Stimulated activated CD8-positive, alpha-beta memory T cell treated with anti-CD3 and anti-CD28 coated beads, Interleukin-4, amount 100 ng/mL, for 48 hours (primary cell): Measurements from ENCODE around the gene APOA4.
"Not testable (repeated sequence)": the region's sequence is repeated elsewhere in the genome, so short reads cannot be mapped to it uniquely, and the experiment has no call there.

Experiments
- DNase-seq: peaks from one replicate; pipeline ENCODE4 v3.0.0-alpha.2; 2020

APOA4 gene

DNA sequence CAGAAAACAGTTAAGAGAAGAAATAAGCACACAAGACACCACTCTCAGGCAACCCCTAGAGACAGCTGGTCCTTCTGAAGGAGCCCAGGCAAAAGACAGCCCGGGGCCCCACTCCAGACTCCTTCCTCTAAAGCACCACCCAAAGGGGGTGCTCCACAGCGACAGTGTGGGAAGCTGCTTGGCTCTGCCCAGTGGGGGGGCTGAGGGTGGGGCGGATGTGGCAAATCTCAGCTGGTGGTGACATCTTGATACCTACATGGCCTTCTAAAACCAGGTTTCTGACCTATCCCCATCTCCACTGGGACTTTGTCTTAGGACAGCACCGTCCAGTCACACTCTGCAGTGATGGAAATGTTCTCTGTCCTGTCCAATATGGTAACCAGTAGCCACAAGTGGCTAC, 24.5 kb upstream of the APOA4 start:
- DNase-seq = no peak

DNA sequence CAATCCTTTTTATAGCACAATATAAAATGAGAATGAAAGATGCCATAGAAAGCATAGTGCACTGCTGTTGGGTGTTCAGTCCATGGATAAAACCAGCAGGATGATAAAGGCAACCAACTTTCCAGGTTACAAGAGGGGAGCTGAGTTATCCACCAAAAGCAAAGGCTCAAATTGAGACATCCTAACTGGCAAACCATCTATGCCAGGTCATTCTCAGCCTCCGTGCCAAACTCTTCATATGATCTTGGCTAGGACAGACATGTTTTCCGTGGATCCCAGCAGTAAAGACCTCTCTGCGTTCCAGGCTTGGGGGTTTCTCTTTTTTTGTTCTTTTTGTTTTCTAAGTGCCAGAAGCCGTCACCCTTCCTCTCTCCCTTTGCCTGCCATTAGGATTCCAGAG, 21.6 kb upstream of the APOA4 start:
- no peak for DNase-seq

DNA sequence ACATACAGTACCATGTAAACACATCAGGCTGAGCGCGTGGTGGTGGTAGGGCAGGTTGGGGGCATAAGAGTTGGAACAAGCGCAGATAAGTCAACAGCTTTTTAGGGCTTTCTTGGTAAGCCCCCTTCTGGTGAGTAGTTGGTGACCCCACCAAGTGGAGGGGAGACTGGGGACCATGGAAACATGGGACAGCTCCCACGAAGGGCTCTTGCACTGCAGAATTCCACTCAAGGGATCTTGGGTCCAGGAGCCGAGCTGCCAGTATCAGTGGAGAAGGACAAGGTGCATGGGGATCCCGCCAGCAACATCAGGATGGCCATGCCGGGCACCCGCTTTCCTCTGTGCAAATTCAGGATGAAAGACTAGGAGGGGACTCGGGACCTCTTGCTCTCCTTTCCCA, 20.6 kb upstream of the APOA4 start:
- DNase-seq = no peak

DNA sequence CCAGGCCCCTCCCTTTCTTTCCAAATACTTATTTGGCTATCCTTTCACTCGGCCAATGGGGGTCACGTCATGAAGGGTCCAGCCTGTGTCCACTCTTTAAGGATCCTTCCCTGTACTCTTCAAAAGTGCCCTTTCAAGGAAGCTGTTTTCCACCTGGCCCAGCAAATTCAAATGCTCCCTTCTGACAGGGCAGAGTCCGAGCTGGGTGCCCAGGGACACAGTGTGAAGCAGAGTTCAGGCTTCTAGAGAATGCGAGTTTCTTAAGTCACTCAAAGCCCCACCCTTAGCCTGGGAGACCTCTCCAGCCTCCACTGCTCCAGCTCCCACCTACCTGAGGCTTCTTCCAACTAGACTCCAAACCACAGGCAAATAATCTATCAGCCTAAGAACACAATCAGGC, 19.8 kb upstream of the APOA4 start:
- no peak for DNase-seq

DNA sequence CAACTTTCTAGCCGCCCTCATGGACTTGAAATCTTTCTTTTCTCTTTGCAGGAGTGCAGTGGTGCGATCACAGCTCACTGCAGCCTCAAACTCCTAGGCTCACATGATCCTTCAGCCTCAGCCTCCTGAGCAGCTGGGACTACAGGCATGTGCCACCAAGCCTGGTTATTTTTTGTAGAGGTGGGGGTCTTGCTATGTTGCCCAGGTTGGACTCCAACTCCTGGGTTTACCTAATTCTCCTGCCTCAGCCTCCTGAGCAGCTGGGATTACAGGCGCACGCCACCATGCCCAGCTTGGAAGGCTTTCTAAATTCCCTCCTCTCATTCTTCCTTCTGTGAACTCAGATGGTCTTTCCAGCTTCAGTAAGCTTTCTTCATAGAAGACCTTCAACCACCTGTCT, 19.0 kb upstream of the APOA4 start:
- DNase-seq = no peak

DNA sequence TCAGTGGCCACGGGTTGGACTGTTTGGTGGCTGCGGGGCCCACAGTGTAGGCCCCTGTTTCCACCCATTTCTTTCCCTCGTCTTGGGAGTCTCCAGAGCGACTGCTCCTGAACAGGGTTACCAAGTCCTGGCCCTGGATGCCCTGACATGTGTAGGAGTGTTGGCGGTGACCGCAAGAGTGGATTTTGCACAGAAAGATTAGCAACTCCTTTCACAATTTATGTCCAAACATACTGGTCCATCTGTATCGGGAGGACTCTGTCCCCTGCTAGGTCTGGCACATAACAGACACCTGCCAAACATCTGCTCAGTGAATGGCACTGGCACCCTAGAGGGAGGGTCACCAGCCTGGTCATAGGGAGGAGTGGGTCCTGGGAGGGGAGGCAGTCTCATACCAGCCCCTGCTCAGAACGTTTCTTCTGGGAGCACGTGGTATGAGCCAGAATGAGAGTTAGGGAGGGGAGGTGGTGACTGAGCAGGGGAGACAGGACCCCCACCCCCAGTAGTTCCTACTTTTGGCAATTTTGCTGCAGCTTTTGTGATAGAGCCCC, 17.7 kb upstream of the APOA4 start:
- no peak for DNase-seq

DNA sequence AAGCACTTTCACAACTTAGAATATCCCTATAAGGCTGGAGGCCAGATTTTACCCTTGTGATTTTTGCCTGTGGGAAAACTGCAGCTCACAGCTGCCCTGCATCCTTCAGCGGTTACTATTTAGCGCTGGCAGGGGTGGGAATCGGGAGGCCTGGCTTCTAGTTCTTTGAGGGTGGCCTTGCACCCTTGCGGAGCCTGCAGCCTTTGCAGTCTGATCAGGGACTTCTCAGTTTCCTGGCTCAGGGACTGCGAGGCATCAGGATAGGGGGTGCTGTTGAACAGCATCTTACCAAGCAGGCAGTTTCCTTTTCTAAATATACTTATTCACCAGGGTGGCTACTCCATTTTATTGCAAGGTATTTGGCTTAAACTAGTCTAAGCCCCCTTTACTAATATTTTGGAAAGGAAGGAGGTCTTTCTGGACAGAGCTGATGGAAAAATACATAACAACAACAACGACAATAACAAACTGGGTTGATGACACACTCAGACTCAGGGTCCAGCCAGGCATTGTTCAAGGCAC, 17.2 kb upstream of the APOA4 start:
- no peak for DNase-seq

DNA sequence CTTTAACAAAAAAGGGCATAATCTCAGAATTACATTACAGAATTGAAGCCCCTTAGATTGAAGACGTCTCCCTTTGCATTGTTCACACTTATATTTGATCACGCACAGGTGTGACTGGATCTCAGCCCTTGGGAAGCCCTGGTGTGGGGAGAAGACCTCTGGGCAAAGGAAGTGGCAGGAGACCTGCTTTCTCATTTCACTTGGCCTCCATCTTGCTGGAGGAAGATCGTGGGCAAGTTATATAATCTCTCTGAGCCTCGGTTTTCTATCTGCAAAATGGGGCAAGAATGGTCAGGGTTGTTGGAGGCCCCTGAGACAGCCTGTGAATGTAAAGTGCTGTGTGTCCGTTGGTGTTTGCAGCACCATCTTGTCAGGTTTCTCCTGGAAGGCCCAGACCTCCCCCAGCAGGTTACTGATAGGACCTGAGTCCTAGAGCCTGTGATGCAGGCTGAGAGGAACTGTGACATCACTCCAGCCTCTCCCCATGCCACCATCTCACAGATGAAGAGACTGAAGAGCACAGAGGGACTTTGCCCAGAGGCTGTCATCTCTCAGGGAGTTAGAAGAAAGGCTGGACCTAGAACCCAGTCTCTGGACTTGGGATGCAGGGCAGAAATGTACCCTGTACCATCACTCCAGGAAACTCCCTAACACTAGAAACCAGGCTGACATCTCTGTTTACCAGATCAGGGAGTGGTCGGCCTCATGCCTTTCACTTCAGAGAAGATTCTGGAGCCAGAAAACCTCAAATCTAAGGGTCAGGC, 15.4 kb upstream of the APOA4 start:
- no peak for DNase-seq

DNA sequence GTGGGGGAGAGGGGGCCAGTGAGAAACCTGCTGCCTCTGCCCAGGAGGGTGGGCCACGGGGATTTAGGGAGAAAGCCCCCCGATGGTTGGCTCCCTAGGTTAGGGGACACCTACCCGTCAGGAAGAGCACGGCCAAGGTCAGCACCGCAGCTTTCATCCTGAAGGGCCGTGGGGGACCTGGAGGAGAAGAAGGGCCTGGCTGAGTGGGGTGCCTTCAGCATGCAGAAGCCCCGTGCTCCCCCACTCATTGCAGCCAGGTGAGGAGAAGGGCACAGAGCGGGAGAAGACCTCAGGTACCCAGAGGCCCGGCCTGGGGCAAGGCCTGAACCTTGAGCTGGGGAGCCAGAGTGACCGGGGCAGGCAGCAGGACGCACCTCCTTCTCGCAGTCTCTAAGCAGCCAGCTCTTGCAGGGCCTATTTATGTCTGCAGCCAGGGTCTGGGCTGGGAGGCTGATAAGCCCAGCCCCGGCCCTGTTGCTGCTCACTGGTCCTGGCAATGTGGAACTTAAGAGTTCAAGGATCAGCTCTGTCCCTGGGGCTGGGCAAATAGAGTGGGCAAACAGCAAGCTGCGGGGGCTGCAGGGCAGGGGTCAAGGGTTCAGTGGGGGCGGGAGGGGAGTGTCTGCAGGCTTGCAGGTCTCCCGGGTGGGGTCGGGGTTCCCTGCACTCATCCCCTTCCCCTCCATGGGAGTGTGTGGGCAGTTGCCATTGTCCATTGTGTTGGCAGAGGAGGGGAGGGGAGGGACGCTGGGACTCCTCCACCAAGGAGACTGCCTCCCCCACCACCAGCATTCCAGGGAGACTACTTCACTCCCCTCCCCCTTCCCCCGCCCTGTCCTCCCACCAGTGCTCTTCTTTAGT, 14.4 kb upstream of the APOA4 start, which contains the start of gene APOA1:
Gene APOA1 (minus strand): TSS at position 392 of the 861 bp plus-strand sequence. CDS start 235 bp downstream, at position 157.
- DNase-seq = no peak

DNA sequence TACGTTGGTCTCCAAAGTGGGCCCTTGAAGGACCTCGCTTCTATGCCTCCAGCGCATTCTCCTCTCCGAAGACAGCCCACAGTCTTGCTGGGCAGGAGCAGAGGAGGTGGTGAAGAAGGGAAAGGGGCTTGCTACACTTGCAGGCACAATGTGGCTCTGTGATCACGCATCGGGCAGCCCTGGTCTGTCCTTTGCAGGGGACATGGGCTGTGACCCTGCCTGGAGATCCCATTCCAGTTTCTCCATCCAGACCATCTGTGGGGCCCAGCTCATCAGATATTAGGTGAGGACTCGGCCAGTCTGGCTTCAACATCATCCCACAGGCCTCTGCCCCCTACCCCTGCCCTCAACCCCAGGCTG, 13.5 kb upstream of the APOA4 start:
- DNase-seq = no peak

DNA sequence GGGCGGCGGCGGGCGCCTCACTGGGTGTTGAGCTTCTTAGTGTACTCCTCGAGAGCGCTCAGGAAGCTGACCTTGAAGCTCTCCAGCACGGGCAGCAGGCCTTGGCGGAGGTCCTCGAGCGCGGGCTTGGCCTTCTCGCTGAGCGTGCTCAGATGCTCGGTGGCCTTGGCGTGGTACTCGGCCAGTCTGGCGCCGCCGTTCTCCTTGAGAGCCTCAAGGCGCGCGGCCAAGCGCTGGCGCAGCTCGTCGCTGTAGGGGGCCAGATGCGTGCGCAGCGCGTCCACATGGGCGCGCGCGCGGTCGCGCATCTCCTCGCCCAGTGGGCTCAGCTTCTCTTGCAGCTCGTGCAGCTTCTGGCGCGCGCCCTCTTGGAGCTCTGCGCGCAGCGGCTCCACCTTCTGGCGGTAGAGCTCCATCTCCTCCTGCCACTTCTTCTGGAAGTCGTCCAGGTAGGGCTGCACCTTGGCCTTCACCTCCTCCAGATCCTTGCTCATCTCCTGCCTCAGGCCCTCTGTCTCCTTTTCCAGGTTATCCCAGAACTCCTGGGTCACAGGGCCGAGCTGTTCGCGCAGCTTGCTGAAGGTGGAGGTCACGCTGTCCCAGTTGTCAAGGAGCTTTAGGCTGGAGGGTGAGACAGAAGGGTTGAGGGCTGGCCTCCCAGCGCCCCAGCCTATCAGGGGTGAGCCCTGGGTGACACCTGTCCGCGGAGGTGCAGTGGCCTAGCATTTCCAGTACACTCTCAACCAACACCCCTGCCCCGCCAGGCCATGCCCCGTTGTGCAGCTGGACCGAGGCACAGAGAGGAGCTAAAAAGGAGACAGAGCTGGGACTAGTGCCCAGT, 12.9 kb upstream of the APOA4 start:
- DNase-seq = peak; percentile 85

DNA sequence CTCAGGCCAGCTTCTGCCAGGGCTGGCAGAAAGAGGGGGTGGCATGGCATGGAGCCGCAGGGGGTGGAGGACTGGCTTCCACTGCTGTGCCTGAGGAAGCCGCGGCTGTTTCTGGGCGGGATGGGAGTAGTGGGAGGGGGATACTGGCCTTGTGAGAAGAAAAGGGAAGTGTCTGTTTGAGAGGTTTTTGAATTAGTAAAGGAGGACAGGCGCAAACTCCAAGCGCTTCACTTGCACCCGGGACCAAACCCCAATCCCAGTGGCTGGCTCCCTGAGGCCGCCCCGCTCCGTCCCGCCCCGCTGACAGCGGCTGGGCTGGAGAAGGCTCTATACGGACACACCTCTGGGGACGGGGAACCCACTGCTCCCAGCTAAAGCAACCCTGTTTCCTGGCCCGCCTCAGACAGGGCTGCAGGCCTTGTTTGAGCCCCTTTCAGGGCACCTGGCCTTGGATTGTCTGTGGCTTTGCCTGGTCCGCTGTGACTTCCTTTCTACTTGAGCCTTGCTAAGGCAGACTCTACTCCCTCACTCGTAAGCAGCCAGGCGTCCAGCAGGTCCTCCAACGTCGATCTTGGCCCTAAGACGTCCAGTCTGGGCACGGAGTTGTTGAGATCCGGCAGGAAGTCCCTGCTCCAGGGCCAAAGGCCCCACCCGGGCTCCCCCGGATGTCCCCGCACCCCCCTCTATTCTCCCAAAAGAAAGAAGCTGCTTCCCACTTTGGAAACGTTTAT, 12.1 kb upstream of the APOA4 start:
- DNase-seq = no peak

DNA sequence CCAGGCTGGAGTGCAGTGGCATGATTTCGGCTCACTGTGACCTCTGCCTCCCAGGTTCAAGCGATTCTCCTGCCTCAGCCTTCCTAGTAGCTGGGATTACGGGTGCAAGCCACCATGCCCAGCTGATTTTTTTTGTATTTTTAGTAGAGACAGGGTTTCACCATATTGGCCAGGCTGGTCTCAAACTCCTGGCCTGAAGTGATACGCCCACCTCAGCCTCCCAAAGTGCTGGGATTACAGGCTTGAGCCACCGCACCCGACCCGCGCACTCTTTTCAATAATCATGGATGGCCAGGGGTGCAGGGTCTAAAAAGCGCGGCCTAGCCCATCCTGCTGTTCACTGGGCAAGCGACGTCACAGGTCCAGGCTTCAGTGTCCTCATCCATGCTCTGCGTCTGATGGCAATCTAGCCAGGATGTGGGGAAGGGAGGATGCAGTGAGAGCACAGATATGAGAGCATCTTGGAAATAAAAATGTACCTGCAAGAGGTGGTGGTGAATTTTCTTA, 11.5 kb upstream of the APOA4 start:
- DNase-seq = not testable (repeated sequence)

DNA sequence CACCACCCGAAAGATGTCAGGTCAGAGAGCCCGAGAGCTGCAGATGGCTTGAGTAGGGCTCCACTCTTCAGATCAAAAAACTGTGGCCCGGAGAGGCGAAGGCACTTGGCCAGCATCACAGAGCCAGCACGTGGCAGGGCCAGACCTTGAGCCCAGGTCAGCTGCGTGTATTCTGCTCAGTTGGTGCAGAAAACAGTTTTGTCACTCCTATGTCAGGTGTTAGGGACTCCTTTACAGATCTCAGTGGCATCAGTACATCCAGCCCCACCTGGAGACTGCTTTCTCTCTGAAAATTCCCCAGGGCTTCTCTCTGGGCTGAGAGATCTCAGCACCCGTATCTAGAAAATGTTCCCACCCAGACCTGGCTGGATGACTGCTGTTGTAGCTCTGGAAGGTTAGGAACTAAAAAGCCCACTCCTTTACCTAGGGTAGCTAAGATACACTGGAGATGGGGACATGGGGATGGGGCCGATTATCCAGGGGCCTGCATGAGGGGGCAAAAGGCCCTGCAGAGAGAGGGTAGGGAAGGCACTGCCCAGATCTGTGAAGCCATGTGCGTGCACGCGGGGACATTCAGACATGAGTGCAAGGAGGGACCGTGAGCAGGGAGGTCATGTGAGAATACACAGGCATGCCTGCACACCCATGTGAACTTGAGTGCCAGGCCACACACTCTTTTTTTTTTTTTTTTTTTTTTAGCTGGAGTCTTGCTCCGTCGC, 10.9 kb upstream of the APOA4 start:
- DNase-seq = no peak

DNA sequence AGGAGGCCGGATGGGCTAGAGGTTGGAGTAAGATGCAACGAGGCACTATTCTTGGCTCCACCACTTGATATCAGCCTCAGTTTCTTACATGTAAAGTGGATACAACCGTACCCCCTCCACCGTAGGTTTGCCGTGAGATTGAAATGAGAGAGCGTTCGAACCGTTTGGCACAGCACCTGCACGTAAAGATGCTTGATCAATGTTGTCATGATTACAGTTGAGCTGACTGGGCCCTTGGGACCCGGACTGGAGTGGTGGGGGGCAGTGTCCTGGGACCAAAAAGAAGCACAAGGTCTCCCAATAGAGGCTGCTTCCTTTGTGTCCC, 10.3 kb upstream of the APOA4 start:
- DNase-seq = no peak

DNA sequence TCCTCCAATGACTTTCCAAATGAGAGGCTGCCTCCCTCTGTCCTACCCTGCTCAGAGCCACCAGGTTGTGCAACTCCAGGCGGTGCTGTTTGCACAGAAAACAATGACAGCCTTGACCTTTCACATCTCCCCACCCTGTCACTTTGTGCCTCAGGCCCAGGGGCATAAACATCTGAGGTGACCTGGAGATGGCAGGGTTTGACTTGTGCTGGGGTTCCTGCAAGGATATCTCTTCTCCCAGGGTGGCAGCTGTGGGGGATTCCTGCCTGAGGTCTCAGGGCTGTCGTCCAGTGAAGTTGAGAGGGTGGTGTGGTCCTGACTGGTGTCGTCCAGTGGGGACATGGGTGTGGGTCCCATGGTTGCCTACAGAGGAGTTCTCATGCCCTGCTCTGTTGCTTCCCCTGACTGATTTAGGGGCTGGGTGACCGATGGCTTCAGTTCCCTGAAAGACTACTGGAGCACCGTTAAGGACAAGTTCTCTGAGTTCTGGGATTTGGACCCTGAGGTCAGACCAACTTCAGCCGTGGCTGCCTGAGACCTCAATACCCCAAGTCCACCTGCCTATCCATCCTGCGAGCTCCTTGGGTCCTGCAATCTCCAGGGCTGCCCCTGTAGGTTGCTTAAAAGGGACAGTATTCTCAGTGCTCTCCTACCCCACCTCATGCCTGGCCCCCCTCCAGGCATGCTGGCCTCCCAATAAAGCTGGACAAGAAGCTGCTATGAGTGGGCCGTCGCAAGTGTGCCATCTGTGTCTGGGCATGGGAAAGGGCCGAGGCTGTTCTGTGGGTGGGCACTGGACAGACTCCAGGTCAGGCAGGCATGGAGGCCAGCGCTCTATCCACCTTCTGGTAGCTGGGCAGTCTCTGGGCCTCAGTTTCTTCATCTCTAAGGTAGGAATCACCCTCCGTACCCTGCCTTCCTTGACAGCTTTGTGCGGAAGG, 9.5 kb upstream of the APOA4 start:
- no peak for DNase-seq

DNA sequence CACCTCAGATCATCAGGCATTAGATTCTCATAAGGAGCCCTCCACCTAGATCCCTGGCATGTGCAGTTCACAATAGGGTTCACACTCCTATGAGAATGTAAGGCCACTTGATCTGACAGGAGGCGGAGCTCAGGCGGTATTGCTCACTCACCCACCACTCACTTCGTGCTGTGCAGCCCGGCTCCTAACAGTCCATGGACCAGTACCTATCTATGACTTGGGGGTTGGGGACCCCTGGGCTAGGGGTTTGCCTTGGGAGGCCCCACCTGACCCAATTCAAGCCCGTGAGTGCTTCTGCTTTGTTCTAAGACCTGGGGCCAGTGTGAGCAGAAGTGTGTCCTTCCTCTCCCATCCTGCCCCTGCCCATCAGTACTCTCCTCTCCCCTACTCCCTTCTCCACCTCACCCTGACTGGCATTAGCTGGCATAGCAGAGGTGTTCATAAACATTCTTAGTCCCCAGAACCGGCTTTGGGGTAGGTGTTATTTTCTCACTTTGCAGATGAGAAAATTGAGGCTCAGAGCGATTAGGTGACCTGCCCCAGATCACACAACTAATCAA, 8.8 kb upstream of the APOA4 start:
- DNase-seq = no peak

DNA sequence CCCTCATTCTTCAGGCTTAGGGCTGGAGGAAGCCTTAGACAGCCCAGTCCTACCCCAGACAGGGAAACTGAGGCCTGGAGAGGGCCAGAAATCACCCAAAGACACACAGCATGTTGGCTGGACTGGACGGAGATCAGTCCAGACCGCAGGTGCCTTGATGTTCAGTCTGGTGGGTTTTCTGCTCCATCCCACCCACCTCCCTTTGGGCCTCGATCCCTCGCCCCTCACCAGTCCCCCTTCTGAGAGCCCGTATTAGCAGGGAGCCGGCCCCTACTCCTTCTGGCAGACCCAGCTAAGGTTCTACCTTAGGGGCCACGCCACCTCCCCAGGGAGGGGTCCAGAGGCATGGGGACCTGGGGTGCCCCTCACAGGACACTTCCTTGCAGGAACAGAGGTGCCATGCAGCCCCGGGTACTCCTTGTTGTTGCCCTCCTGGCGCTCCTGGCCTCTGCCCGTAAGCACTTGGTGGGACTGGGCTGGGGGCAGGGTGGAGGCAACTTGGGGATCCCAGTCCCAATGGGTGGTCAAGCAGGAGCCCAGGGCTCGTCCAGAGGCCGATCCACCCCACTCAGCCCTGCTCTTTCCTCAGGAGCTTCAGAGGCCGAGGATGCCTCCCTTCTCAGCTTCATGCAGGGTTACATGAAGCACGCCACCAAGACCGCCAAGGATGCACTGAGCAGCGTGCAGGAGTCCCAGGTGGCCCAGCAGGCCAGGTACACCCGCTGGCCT, 7.2 kb upstream of the APOA4 start:
- no peak for DNase-seq

DNA sequence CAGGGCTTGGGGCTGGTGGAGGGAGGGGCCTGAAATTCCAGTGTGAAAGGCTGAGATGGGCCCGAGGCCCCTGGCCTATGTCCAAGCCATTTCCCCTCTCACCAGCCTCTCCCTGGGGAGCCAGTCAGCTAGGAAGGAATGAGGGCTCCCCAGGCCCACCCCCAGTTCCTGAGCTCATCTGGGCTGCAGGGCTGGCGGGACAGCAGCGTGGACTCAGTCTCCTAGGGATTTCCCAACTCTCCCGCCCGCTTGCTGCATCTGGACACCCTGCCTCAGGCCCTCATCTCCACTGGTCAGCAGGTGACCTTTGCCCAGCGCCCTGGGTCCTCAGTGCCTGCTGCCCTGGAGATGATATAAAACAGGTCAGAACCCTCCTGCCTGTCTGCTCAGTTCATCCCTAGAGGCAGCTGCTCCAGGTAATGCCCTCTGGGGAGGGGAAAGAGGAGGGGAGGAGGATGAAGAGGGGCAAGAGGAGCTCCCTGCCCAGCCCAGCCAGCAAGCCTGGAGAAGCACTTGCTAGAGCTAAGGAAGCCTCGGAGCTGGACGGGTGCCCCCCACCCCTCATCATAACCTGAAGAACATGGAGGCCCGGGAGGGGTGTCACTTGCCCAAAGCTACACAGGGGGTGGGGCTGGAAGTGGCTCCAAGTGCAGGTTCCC, 6.5 kb upstream of the APOA4 start, which contains the start of gene APOC3:
Gene APOC3 (plus strand): TSS at position 383 of the 659 bp plus-strand sequence. CDS start 676 bp downstream, outside the sequence.
- DNase-seq = no peak
